HG03039 (cell line): ENCODE results near the gene BRWD1.

Experiments used
- ATAC-seq: cut with Tn5 transposase; IDR thresholded peaks from one replicate; pipeline ENCODE4 v1.9.1; 2021; ENCODE audit warnings: mild to moderate bottlenecking, moderate library complexity; ENCODE audit not compliant: unreplicated experiment

The BRWD1 gene

GRCh38 chr21:39330001-39330400 is 16.6 kb upstream of the BRWD1 start:
- ATAC-seq: no peak

- ATAC-seq: no peak
These were observed 14.3 kb upstream of the BRWD1 start for GRCh38 chr21:39327727-39328126.

GRCh38 chr21:39326607-39327307 is 13.3 kb upstream of the BRWD1 start:
- no peak for ATAC-seq

- no peak for ATAC-seq
These were observed 12.0 kb upstream of the BRWD1 start for GRCh38 chr21:39325458-39325857.

GRCh38 chr21:39321424-39321823 is 8.0 kb upstream of the BRWD1 start:
- ATAC-seq: no peak

GRCh38 chr21:39319814-39320332 is 6.4 kb upstream of the BRWD1 start:
- no peak for ATAC-seq

GRCh38 chr21:39319251-39319756 is 5.9 kb upstream of the BRWD1 start:
- ATAC-seq: no peak

GRCh38 chr21:39318091-39318959 is 4.9 kb upstream of the BRWD1 start:
- ATAC-seq: no peak

- no peak for ATAC-seq
These were observed 4.0 kb upstream of the BRWD1 start for GRCh38 chr21:39317134-39318090.

- ATAC-seq: no peak
These were observed 3.3 kb upstream of the BRWD1 start for GRCh38 chr21:39316729-39317128.

GRCh38 chr21:39315603-39316445 is 2.4 kb upstream of the BRWD1 start:
- ATAC-seq: no peak

GRCh38 chr21:39314143-39315027 is 953 bp upstream of the BRWD1 start:
- ATAC-seq: no peak

- peak; percentile 1 for ATAC-seq
These were observed 326 bp downstream of the BRWD1 start for GRCh38 chr21:39313042-39313570.

- ATAC-seq: peak; percentile 64
These were observed 1.1 kb downstream of the BRWD1 start for GRCh38 chr21:39312112-39313041.

GRCh38 chr21:39311164-39311563 is 2.3 kb downstream of the BRWD1 start:
- no peak for ATAC-seq

- no peak for ATAC-seq
These were observed 6.0 kb downstream of the BRWD1 start for GRCh38 chr21:39307466-39307865.

GRCh38 chr21:39300587-39300986 is 12.8 kb downstream of the BRWD1 start:
- no peak for ATAC-seq
